Inflammatory macrophage (primary cell): Measurements from ENCODE around the gene LMNTD1.
"Not testable (repeated sequence)": the region's sequence is repeated elsewhere in the genome, so short reads cannot be mapped to it uniquely, and the experiment has no call there.

Experiments used
- DNase-seq, 2 donors: peaks; one replicate each; pipeline ENCODE4 v3.0.0-alpha.2; 2020 to 2022

LMNTD1 gene

DNA sequence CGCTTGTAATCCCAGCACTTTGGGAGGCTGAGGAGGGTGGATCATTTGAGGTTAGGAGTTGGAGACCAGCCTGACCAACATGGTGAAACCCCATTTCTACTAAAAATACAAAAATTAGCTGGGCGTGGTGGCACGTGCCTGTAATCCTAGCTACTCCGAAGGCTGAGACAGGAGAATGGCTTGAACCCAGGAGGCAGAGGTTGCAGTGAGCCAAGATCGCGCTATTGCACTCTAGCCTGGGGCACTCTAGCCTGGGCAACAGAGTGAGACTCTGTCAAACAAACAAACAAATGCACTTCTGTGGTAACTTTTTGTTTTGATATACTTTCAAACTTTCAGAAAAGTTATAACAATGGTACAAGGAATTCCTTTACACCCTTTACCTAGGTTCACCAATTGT lies 126.3 kb downstream of the LMNTD1 start:
- not testable (repeated sequence) for DNase-seq
